ENCODE results near the gene AIFM1.
"Not testable (repeated sequence)": the region's sequence is repeated elsewhere in the genome, so short reads cannot be mapped to it uniquely, and the experiment has no call there.

AIFM1 gene

GRCh38 chrX:130118441-130119311 lies 47.0 kb downstream of the AIFM1 start:
- no peak for DNase-seq

DNA sequence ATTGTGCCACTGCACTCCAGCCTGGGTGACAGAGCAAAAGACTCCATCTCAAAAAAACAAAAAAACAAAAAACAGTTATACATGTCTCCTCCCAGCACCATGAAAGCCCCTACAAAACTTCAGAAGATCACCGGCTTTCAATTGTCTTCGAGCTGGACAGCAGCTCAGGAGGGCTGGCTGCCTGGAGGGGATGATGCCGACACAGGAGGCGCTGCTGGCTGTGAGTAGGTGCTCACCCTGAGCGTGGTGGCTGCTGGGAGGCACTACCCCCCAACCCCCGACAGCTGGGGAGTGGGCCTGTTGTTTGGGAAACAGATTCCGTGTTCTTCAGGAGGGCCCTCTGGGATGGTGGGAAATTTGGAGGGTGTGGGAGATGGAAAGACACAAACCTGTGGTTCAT lies 48.5 kb downstream of the AIFM1 start:
- DNase-seq = no peak

DNA sequence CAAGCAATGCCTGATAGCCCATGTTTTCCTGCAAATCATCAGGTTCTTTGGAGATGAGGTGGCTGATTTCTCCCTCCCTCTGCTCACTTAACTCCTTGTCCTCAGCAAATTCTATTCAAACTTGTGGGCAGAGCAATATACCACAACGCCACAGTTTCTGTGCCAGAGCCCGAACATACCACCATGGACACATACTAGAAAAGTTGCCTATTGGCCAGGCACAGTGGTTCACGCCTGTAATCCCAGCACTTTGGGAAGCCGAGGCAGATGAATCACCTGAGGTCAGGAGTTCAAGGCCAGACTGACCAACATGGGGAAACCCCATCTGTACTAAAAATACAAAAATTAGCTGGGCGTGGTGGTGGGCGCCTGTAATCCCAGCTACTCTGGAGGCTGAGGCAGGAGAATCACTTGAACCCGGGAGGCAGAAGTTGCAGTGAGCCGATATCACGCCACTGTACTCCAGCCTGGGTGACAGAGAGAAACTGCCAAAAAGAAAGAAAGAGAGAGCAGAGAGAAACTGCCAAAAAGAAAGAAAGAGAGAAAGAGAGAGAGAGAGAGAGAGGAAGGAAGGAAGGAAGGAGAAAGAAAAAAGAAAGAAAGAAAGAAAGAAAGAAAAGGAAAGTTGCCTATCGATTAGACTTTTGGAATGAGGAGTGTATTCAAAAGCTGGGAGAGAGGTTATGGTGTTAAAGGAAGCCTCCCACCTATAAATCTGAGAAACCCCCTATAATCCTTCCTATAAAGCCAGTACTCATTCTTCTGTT lies 50.3 kb downstream of the AIFM1 start:
- not testable (repeated sequence) for DNase-seq

- DNase-seq = no peak
Observed at GRCh38 chrX:130114141-130114588, 51.5 kb downstream of the AIFM1 start.

DNA sequence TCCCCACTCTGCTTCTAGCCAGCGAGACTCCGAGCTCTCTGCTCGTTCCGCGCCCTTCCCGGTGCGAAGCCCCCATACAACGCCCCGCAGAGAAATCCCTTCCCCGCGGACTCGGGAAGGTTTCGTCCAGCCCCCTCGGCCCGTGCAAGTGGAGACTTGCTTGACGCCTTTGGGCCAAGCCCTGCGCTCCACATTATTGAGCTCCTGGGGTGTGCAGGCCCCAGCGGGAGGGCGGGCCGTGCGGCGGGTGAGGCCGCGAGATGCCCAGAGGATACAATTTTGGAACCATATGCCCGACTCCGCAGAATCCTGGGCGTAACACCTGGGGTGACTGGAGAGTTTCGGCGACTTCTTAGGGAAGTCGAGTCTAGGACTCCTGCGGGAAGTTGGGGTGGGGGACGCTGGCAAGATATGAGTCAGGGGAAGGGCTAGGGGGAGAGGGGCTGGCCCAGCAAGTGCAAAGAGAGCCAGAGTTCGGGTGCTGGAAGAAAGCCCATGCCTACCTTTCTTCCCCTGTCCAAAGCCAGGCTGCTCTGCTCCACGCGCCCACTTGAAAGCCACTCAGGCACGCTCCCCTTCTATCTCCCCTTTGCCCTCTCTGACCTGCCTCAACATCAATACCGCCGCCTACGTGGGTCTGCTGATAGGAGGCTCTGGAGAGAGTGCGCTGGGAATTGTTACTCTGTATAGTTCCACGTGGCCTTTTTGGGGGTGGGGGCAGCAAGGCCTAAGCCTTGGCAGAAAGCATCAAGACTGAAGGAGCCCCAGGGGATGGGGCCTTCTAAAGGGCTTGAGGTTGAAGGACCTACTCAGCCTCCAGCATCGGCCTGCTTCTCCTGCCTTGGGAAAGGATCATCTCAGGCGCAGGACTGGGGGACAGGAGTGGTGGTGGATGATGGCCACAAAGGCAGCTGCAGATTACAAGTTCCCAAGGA lies 54.2 kb downstream of the AIFM1 start:
- no peak for DNase-seq

DNA sequence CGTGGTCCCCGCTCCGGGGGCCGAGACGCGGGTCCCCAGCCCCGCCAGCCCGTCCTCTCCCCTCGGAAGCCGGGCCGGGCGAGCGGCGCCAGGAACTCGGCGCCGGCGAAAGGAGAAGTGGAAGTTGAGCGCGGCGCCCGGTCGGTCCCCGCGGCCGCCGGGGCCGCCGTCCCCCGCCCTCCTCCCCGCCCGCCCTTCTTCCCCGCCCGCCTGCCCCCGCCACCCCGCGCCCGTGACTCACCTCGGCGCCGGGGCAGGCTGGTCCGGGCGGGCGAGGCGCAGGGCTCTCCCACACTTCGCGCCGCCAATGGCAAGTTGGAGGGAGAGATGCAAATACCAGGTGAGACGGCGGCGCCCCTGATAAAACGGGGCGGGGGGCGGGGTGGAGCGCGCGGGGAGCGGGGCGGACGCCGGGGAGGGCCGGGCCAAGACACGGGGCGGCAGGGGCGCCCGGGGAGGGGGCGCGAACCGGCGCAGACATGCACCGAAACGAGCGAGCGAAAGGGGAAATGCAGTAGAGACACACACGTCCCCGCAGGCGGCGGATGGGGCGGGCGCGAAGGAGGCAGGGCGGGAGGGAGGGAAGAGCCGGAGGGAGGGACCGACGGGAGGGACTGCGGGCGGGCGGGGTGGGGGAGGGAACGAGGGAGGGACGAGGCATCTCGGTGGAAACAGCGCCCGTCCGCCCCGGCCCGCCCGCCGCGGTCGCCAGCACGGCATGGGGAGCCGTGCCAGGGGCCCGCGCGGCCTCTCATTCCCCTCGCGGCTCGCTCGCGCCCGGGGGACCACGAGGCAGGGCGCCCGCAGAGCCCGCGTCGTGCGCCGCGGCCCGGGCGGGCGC lies 55.0 kb downstream of the AIFM1 start, which contains the start of gene ELF4:
TSS of gene ELF4 (minus strand) at position 119 of the 841 bp plus-strand sequence. CDS start 29,167 bp downstream, outside the sequence.
- peak; percentile 63 to 64 for DNase-seq

DNA sequence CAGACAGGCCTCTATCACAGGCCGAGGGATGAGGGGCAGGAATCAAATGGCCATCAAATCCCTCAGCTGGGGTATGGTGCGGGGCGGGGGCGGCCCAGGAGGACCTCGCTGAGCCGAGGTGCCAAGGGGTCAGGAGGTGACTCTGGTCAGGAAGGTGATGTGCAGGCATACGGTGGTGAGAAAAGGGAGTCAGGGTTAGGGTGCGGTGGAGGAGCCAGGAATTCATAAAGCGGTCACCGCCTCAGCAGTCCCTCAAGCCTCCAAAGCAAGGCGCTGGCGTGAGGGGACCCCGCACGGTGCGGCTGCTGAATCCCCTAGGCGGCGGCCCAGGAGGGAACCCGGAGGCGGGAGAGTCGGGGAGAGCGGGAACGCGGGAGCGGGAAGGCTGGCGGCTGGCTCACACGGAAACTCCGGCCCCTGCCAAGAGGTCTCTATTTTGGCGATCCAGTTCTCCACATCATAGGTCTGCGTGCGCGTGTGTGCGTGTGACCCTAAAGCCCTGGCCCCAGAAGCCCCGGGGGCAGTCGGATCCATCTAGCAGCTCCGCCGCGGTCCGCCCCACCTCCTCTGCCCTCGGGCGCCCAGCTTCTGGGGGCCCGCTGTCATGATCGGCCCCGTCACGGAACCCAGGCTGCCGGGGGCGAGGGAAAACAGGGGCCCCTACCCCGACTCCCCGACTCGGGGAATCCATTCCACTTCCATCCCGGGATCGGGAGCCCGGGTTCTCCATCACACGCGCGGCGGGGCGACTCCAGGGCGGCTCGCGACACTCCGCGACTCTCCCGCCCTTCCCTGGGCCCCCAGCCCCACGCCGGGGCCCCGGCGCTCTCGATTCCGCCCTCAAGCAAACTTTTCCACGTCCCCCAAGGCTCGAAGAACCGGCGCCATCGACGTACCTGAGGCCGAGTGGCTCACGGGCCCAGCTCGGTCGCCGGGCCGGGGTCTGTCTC lies 55.9 kb downstream of the AIFM1 start:
- DNase-seq = no peak

- DNase-seq = peak; percentile 40 to 70
Observed at GRCh38 chrX:130108647-130109428, 56.8 kb downstream of the AIFM1 start.

DNA sequence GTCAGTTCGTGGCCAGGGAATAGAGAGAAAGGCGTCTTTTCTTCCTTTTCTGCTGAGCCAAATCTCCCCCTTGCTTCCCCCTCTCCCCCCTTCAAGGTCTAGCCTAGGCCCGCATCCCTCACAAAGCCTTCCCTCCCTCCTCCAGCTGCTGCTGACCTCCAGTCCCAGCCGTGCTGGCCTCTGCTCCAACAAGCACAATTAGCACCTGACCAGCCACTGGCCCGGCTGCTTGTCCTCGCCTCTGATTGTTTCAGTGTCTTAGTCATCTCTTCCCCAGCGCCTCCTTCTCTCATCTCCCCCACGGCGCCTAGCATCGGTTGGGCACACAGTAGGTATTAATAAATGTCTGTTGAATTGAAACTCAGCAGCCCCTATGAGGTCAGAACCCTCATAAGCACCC lies 59.6 kb downstream of the AIFM1 start:
- DNase-seq = no peak

GRCh38 chrX:130105244-130105643 lies 60.4 kb downstream of the AIFM1 start:
- DNase-seq = no peak

DNA sequence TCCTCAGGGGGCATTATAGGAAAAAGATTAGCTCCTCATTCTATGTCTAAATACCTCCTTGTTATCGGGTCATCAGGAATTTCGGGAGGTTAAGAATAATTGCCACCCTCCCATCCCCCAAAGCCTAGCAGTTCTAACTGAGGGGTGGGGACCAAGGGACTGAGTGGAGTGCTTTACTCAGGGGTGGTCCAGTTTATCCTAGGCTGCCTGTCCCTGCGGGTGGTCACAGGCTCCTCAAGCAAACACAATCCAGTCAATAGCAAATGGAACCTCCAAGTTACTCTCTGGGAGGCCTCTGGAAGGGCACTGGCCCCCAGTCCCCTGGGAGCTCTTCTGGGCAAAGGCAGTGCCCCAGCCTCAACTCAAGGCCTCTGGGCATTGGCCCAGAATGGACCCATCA lies 62.0 kb downstream of the AIFM1 start:
- DNase-seq = no peak

GRCh38 chrX:130100180-130100579 lies 65.5 kb downstream of the AIFM1 start:
- DNase-seq = no peak

DNA sequence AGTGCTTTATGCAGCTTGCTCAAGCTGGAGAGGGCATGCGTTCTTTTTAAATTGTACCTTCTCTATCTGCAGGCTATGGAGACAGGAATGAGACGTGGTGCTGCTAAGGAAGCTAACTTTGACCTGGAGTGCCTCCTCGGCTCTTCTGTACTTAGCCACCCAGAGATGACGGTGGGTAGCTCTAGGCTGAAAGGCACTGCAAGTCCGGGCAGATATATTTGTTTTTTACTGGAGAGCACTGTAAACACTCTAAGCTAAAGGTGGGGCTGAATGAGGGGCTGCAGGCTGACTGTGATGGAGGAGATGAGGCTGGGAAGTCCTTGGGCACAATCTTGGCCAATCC lies 67.5 kb downstream of the AIFM1 start:
- no peak for DNase-seq

DNA sequence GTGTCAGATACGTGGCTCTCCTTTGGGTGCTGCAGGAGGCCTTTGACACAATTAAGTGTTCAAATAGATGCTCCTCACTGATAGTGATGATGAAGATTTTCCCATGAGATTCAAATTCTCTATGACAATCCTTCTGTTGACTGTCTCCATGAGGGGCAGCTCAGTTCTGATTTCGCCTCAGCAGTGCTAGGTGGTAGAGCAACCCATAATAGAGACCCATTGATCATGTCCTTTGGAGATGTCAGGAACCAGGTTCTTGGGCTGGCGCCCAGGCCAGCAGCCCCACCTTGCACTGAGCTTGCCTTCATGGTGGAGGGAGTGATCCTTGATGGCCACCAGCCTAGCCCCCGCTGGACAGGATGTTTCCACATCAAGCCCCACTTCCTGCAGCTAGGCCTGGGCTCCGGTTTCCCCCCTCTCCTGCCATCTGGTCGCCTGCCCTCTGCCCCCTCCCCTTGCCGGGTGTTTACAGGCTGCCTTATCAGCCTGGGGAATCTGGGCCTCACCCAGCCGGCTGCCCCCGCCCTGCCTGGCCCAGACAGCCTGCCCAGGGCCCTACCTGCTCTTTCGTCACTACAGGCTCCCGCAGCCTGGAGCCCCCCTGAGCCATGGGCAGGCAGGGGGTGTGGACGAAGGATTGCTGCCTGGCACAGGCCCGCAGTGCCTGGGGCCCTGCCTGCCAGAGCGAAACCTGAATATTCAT lies 68.0 kb downstream of the AIFM1 start:
- peak; percentile 41 to 42 for DNase-seq

- DNase-seq = no peak
Observed at GRCh38 chrX:130095249-130096030, 70.2 kb downstream of the AIFM1 start.

DNA sequence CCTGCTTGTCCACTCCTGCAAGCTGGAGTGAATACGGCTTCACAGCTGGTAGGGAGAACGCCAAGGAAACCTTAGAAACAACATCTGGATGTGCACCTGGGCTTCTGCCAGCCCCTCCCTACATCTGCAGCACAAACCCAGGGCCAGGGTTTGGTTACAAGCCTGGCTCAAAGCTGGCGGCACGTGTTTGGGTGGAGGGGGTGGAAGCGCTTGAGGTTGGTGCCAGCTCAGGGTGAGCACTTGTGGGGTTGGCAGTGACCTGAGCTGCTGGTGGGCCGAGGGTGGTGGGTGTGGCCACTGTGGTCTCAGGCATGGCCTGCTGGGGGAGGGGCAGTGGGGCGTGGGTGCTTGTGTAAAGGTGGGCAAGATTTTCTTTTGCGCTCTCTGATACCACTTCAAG lies 70.9 kb downstream of the AIFM1 start:
- no peak for DNase-seq

- DNase-seq = no peak
Observed at GRCh38 chrX:130093271-130093670, 72.4 kb downstream of the AIFM1 start.

DNA sequence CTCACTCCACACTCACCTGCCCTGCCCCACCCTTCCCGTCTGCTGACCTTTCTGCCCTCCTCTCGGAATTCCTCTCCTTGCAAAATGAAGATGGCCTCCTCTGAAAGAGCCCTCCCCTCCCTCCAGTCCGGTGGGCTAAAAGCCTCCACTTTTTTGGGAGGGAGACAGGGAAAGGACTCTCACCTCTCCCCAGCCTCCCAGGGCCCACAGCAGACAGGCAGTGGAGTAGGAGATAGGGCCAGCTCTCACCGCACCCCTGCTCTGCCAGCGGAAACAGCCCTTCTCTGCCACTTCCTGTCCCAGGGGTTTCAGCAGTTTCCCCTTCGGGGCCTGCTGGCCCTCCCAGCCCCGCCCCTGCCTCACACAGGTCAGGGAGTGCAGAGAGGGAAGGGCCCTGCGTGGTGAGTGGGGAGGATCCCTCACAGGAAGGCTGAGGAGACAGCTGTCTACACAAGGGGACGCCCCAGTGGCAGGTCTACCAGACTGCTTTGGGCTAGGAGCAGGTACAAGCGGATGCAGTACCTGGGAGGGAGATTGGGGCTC lies 73.6 kb downstream of the AIFM1 start:
- DNase-seq = peak; percentile 89 to 91

All from CD4-positive, alpha-beta T cell treated with Interleukin-1 beta for 1 hour (primary cell).